AG04449 (cell line): ENCODE data around the gene LSM5.

Experiments used
- CTCF ChIA-PET: fragments of 350-600 bp; formaldehyde crosslinking; extraction: SDS; loops from one replicate; lab custom pipeline; 2021; ENCODE audit warnings: antibody characterized with exemption; lab: Yijun Ruan, JAX
- POLR2A ChIA-PET: fragments of 400-600, 350-600 bp; formaldehyde crosslinking; extraction: SDS; loops from one replicate; lab custom pipeline; 2020; ENCODE audit warnings: antibody characterized with exemption, inconsistent platforms; lab: Yijun Ruan, JAX
- DNase-seq: peaks from one replicate; pipeline ENCODE4 v3.0.0-alpha.2; 2010; ENCODE audit warnings: low read depth, low spot score
- H3K4me3 ChIP-seq: 2 replicates; pipeline ENCODE4 v1.5.1; 2011; ENCODE audit warnings: low read depth, mild to moderate bottlenecking, control low read depth, low read length
- CTCF ChIP-seq: IDR thresholded peaks from one replicate; pipeline ENCODE4 v1.5.1; 2011; ENCODE audit warnings: mild to moderate bottlenecking, moderate library complexity, low read length, control low read depth, inconsistent platforms; ENCODE audit not compliant: insufficient read depth; ENCODE audit errors: missing control alignments

Gene LSM5

GRCh38 chr7:32533276-32534029 is 43.3 kb upstream of the LSM5 start:
- POLR2A ChIA-PET: no interaction called here
- DNase-seq: no peak
- no peak overlapping the region for H3K4me3 ChIP-seq
- no peak for TF ChIP-seq CTCF
- CTCF ChIA-PET: interaction anchor here (1.4 kb wide), 1 partner anchor 22 kb away, joined by 3 read pairs; no protein-coding TSS in a partner anchor

- TF ChIP-seq CTCF: no peak
- CTCF ChIA-PET: interaction anchor here (1.0 to 1.4 kb wide), 2 partner anchors 20 to 23 kb away, joined by 3 to 4 read pairs; no protein-coding TSS in a partner anchor
- no peak overlapping the region for H3K4me3 ChIP-seq
- POLR2A ChIA-PET: no interaction called here
- no peak for DNase-seq
These were observed 42.5 kb upstream of the LSM5 start for GRCh38 chr7:32532716-32533115.

GRCh38 chr7:32532086-32532485 is 41.9 kb upstream of the LSM5 start:
- DNase-seq: no peak
- no peak overlapping the region for H3K4me3 ChIP-seq
- POLR2A ChIA-PET: no interaction called here
- CTCF ChIA-PET: interaction anchor here (1.0 to 2.1 kb wide), 3 partner anchors 14 to 24 kb away, joined by 3 to 5 read pairs (median 4); no protein-coding TSS in a partner anchor
- no peak for TF ChIP-seq CTCF

GRCh38 chr7:32531402-32531801 is 41.2 kb upstream of the LSM5 start:
- CTCF ChIA-PET: interaction anchor here (1.0 to 2.1 kb wide), 3 partner anchors 13 to 16 kb away, joined by 3 to 5 read pairs (median 3); no protein-coding TSS in a partner anchor
- POLR2A ChIA-PET: no interaction called here
- DNase-seq: no peak
- no peak for TF ChIP-seq CTCF
- no peak overlapping the region for H3K4me3 ChIP-seq

GRCh38 chr7:32525839-32526238 is 35.7 kb upstream of the LSM5 start:
- POLR2A ChIA-PET: no interaction called here
- H3K4me3 ChIP-seq: no peak overlapping the region
- DNase-seq: no peak
- TF ChIP-seq CTCF: no peak
- CTCF ChIA-PET: no interaction called here

GRCh38 chr7:32524631-32525030 is 34.5 kb upstream of the LSM5 start:
- no peak for DNase-seq
- ChIA-PET CTCF (no interaction called here), POLR2A (no interaction called here)
- no peak overlapping the region for H3K4me3 ChIP-seq
- no peak for TF ChIP-seq CTCF
